ENCODE results near the gene KLK11. TPM values are rescaled to one million over a fixed set of nuclear protein-coding genes. Genes with fewer than 3 reads are reported as not detected.

The KLK11 gene
- total RNA-seq (2021; fragmentation: NEBNext Ultra II Directional; extraction: Animal tissue kit (Norgen Biotek cat#: 25700)) = not detected
- long read RNA-seq = 0 reads

- H3K9me3 Mint-ChIP-seq = peaks cover 17% of the 10 kb centered on the region
- H3K4me3 Mint-ChIP-seq = no peak within 1 kb of the TSS
- peaks cover 7% of the 10 kb centered on the region; the same call in 1 of the 2 replicates for H3K36me3 Mint-ChIP-seq (ENCODE audit: low read depth)
- no peak within 1 kb of the TSS for H3K27ac Mint-ChIP-seq
- no peak for TF ChIP-seq CTCF (IDR thresholded peaks at IDR 0.05)
- DNase-seq = no peak
- no peaks in the 10 kb centered on the region for H3K4me1 Mint-ChIP-seq (ENCODE audit: low read depth)
- H3K27me3 Mint-ChIP-seq (ENCODE audit: insufficient read depth) = peaks cover 18% of the 10 kb centered on the region
These were observed at the start of gene KLK11 for GRCh38 chr19:51026554-51026831. KLK11 (minus strand) TSS chr19:51026616; CDS start chr19:51025631, 985 bp downstream.

- Mint-ChIP-seq H3K4me3 (no peak overlapping the region), H3K36me3 (ENCODE audit: low read depth) (no peaks in the 10 kb centered on the region), H3K4me1 (ENCODE audit: low read depth) (no peaks in the 10 kb centered on the region), H3K27ac (no peak overlapping the region), H3K27me3 (ENCODE audit: insufficient read depth) (peaks cover 1% of the 10 kb centered on the region; the same call in 1 of the 2 replicates), H3K9me3 (peaks cover 10% of the 10 kb centered on the region)
- DNase-seq = no peak
- TF ChIP-seq CTCF (IDR thresholded peaks at IDR 0.05) = no peak
These were observed 49.6 kb upstream of the KLK11 start for GRCh38 chr19:51075998-51076397.

- Mint-ChIP-seq H3K4me1 (ENCODE audit: low read depth) (no peaks in the 10 kb centered on the region), H3K36me3 (ENCODE audit: low read depth) (peaks cover 5% of the 10 kb centered on the region; the same call in 1 of the 2 replicates), H3K4me3 (no peak overlapping the region), H3K9me3 (peaks cover 13% of the 10 kb centered on the region), H3K27ac (no peak overlapping the region), H3K27me3 (ENCODE audit: insufficient read depth) (peaks cover 3% of the 10 kb centered on the region; the same call in 1 of the 2 replicates)
- no peak for TF ChIP-seq CTCF (IDR thresholded peaks at IDR 0.05)
- no peak for DNase-seq
These were observed 44.6 kb upstream of the KLK11 start for GRCh38 chr19:51071095-51071405.

- H3K4me3 Mint-ChIP-seq = no peak overlapping the region
- peaks cover 3% of the 10 kb centered on the region; the same call in 1 of the 2 replicates for H3K27me3 Mint-ChIP-seq (ENCODE audit: insufficient read depth)
- peaks cover 5% of the 10 kb centered on the region; the same call in 1 of the 2 replicates for H3K36me3 Mint-ChIP-seq (ENCODE audit: low read depth)
- H3K4me1 Mint-ChIP-seq (ENCODE audit: low read depth) = no peaks in the 10 kb centered on the region
- no peak overlapping the region for H3K27ac Mint-ChIP-seq
- H3K9me3 Mint-ChIP-seq = peaks cover 13% of the 10 kb centered on the region
- DNase-seq = no peak
- no peak for TF ChIP-seq CTCF (IDR thresholded peaks at IDR 0.05)
These were observed 44.1 kb upstream of the KLK11 start for GRCh38 chr19:51070334-51071094.

- Mint-ChIP-seq H3K4me1 (ENCODE audit: low read depth) (no peaks in the 10 kb centered on the region), H3K9me3 (peaks cover 18% of the 10 kb centered on the region), H3K36me3 (ENCODE audit: low read depth) (peaks cover 5% of the 10 kb centered on the region; the same call in 1 of the 2 replicates), H3K4me3 (no peak overlapping the region), H3K27ac (no peak overlapping the region), H3K27me3 (ENCODE audit: insufficient read depth) (peaks cover 6% of the 10 kb centered on the region)
- no peak for TF ChIP-seq CTCF (IDR thresholded peaks at IDR 0.05)
- no peak for DNase-seq
These were observed 40.2 kb upstream of the KLK11 start for GRCh38 chr19:51066393-51067186.

Measured in HFFc6 (cell line).